HUES48 (cell line): Measurements from ENCODE around the gene COMMD2.

ENCODE experiments used
- H3K27ac ChIP-seq: one replicate; pipeline ENCODE4 v1.7.0; 2013; ENCODE audit warnings: low read depth, low read length, inconsistent platforms
- H3K27me3 ChIP-seq: 2 replicates; pipeline ENCODE4 v1.6.1; 2013; ENCODE audit warnings: mild to moderate bottlenecking, low read length; ENCODE audit not compliant: control insufficient read depth, insufficient read depth
- H3K36me3 ChIP-seq: 2 replicates; pipeline ENCODE4 v1.6.1; 2013; ENCODE audit warnings: low read length; ENCODE audit not compliant: control insufficient read depth, insufficient read depth
- H3K4me1 ChIP-seq: 2 replicates; pipeline ENCODE4 v1.6.1; 2013; ENCODE audit warnings: mild to moderate bottlenecking, low read length; ENCODE audit not compliant: control insufficient read depth, insufficient read depth
- H3K4me3 ChIP-seq: 2 replicates; pipeline ENCODE4 v1.5.1; 2013; ENCODE audit warnings: mild to moderate bottlenecking, low read depth, low read length
- H3K9ac ChIP-seq: 2 replicates; pipeline ENCODE4 v1.6.1; 2013; ENCODE audit warnings: mild to moderate bottlenecking, low read depth, low read length, moderate library complexity
- H3K9me3 ChIP-seq: 2 replicates; pipeline ENCODE4 v1.6.1; 2013; ENCODE audit warnings: low read length; ENCODE audit not compliant: control insufficient read depth, insufficient read depth

The COMMD2 gene

GRCh38 chr3:149781211-149781610 is 28.9 kb upstream of the COMMD2 start:
- Histone ChIP-seq H3K9ac (no peak overlapping the region), H3K4me3 (no peak overlapping the region), H3K9me3 (no peaks in the 10 kb centered on the region), H3K4me1 (no peaks in the 10 kb centered on the region), H3K36me3 (no peaks in the 10 kb centered on the region), H3K27ac (no peak overlapping the region), H3K27me3 (no peaks in the 10 kb centered on the region)

GRCh38 chr3:149777414-149778214 is 25.3 kb upstream of the COMMD2 start:
- no peak overlapping the region for H3K27ac ChIP-seq
- no peaks in the 10 kb centered on the region for H3K9me3 ChIP-seq
- H3K9ac ChIP-seq, result no peak overlapping the region
- no peaks in the 10 kb centered on the region for H3K36me3 ChIP-seq
- no peaks in the 10 kb centered on the region for H3K27me3 ChIP-seq
- H3K4me1 ChIP-seq, result peaks cover 8% of the 10 kb centered on the region
- H3K4me3 ChIP-seq, result no peak overlapping the region

GRCh38 chr3:149776170-149776569 is 23.9 kb upstream of the COMMD2 start:
- no peak overlapping the region for H3K9ac ChIP-seq
- no peaks in the 10 kb centered on the region for H3K27me3 ChIP-seq
- H3K4me3 ChIP-seq, result no peak overlapping the region
- H3K4me1 ChIP-seq, result peaks cover 10% of the 10 kb centered on the region
- no peaks in the 10 kb centered on the region for H3K9me3 ChIP-seq
- H3K27ac ChIP-seq, result no peak overlapping the region
- no peaks in the 10 kb centered on the region for H3K36me3 ChIP-seq

- H3K9ac ChIP-seq, result no peak overlapping the region
- H3K27ac ChIP-seq, result no peak overlapping the region
- no peaks in the 10 kb centered on the region for H3K27me3 ChIP-seq
- no peaks in the 10 kb centered on the region for H3K36me3 ChIP-seq
- peaks cover 10% of the 10 kb centered on the region for H3K4me1 ChIP-seq
- no peaks in the 10 kb centered on the region for H3K9me3 ChIP-seq
- 0 out of 2 replicates have a peak overlapping the region, but pooled peaks have one; percentile 2 for H3K4me3 ChIP-seq
These were observed 20.6 kb upstream of the COMMD2 start for GRCh38 chr3:149772861-149773260.

GRCh38 chr3:149771652-149772271 is 19.5 kb upstream of the COMMD2 start:
- no peak overlapping the region for H3K9ac ChIP-seq
- peaks cover 10% of the 10 kb centered on the region for H3K4me1 ChIP-seq
- H3K9me3 ChIP-seq, result no peaks in the 10 kb centered on the region
- no peak overlapping the region for H3K27ac ChIP-seq
- no peaks in the 10 kb centered on the region for H3K36me3 ChIP-seq
- no peak overlapping the region for H3K4me3 ChIP-seq
- H3K27me3 ChIP-seq, result no peaks in the 10 kb centered on the region

- Histone ChIP-seq H3K27me3 (no peaks in the 10 kb centered on the region), H3K9ac (no peak overlapping the region), H3K27ac (no peak overlapping the region), H3K4me1 (peaks cover 10% of the 10 kb centered on the region), H3K4me3 (no peak overlapping the region), H3K36me3 (no peaks in the 10 kb centered on the region), H3K9me3 (no peaks in the 10 kb centered on the region)
These were observed 18.0 kb upstream of the COMMD2 start for GRCh38 chr3:149770246-149770645.

GRCh38 chr3:149768704-149769103 is 16.4 kb upstream of the COMMD2 start:
- Histone ChIP-seq H3K9me3 (no peaks in the 10 kb centered on the region), H3K36me3 (no peaks in the 10 kb centered on the region)

GRCh38 chr3:149767720-149768119 is 15.4 kb upstream of the COMMD2 start:
- no peak overlapping the region for H3K9ac ChIP-seq
- H3K4me1 ChIP-seq, result peaks cover 3% of the 10 kb centered on the region; the same call in 1 of the 2 replicates
- no peaks in the 10 kb centered on the region for H3K27me3 ChIP-seq
- H3K9me3 ChIP-seq, result no peaks in the 10 kb centered on the region
- no peak overlapping the region for H3K27ac ChIP-seq
- H3K4me3 ChIP-seq, result no peak overlapping the region
- no peaks in the 10 kb centered on the region for H3K36me3 ChIP-seq

More at GRCh38 chr3:149768704-149769103, 16.4 kb upstream of the COMMD2 start:
- Histone ChIP-seq H3K4me3 (no peak overlapping the region), H3K27ac (no peak overlapping the region), H3K9ac (no peak overlapping the region), H3K4me1 (peaks cover 10% of the 10 kb centered on the region), H3K27me3 (no peaks in the 10 kb centered on the region)

GRCh38 chr3:149765762-149766334 is 13.6 kb upstream of the COMMD2 start:
- no peaks in the 10 kb centered on the region for H3K36me3 ChIP-seq
- H3K4me3 ChIP-seq, result no peak overlapping the region
- no peaks in the 10 kb centered on the region for H3K9me3 ChIP-seq
- no peak overlapping the region for H3K9ac ChIP-seq
- no peak overlapping the region for H3K27ac ChIP-seq
- H3K4me1 ChIP-seq, result no peaks in the 10 kb centered on the region
- H3K27me3 ChIP-seq, result no peaks in the 10 kb centered on the region

GRCh38 chr3:149764302-149764701 is 12.0 kb upstream of the COMMD2 start:
- Histone ChIP-seq H3K4me3 (no peak overlapping the region), H3K27ac (no peak overlapping the region), H3K27me3 (no peaks in the 10 kb centered on the region), H3K9me3 (no peaks in the 10 kb centered on the region), H3K9ac (no peak overlapping the region), H3K4me1 (no peaks in the 10 kb centered on the region), H3K36me3 (no peaks in the 10 kb centered on the region)

GRCh38 chr3:149763565-149764195 is 11.4 kb upstream of the COMMD2 start:
- Histone ChIP-seq H3K27ac (no peak overlapping the region), H3K9me3 (no peaks in the 10 kb centered on the region), H3K27me3 (no peaks in the 10 kb centered on the region), H3K4me1 (no peaks in the 10 kb centered on the region), H3K9ac (no peak overlapping the region), H3K36me3 (no peaks in the 10 kb centered on the region), H3K4me3 (no peak overlapping the region)
